ENCODE results near the gene ZNF586.
A peak's percentile ranks its signal among the peaks of the same experiment; 100 is the strongest.

The ZNF586 gene

DNA sequence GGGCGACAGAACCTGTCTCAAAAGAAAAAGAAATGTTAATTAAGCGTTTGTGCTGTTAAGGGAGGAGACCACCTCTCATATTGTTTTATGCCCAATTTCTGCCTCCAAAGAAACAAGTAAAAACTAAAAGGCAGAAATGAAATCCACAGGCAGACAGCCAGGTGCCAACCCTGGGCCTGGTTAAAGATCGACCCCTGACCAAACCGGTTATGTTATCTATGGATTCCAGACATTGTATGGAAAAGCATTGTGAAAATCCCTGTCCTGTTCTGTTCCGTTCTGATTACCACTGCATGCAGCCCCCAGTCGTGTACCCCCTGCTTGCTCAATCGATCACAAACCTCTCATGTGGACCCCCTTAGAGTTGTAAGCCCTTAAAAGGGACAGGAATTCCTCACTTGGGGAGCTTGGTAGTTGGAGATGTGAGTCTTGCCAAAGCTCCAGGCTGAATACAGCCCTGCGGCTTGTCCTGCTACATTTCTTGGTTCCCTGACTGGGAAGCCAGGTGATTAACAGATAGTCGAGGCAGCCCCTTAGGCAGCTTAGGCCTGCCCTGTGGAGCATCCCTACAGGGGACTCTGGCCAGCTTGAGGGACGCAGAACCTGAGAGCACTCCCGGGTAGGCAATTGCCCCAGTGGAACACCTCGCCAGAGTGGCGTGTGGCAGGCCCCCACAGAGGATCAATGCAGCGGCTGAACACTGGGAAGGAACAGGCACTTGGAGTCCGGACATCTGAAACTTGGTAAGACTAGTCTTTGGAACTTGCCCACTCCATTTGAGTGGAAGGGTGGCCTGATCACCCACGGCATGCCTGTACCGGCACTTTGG lies 46.0 kb downstream of the ZNF586 start:
- no peaks in the 10 kb centered on the region for H3K4me1 ChIP-seq (ENCODE audit: control insufficient read depth, insufficient read depth, low read length)
- H3K9me3 ChIP-seq (ENCODE audit: control insufficient read depth, insufficient read depth, low read depth, low read length) = no peaks in the 10 kb centered on the region
- CTCF ChIA-PET = interaction anchor here (0.7 kb wide), 1 partner anchor 13 kb away, joined by 3 read pairs; no protein-coding TSS in a partner anchor
- TF ChIP-seq ZNF473 (tag by site-specific recombination; IDR thresholded peaks at IDR 0.05) (no peak), YY1 (tag by site-specific recombination; IDR thresholded peaks at IDR 0.05) (no peak), HOXC10 (CRISPR knock-in tag; IDR thresholded peaks at IDR 0.05) (no peak)
- TF ChIP-seq, protein P1, sequence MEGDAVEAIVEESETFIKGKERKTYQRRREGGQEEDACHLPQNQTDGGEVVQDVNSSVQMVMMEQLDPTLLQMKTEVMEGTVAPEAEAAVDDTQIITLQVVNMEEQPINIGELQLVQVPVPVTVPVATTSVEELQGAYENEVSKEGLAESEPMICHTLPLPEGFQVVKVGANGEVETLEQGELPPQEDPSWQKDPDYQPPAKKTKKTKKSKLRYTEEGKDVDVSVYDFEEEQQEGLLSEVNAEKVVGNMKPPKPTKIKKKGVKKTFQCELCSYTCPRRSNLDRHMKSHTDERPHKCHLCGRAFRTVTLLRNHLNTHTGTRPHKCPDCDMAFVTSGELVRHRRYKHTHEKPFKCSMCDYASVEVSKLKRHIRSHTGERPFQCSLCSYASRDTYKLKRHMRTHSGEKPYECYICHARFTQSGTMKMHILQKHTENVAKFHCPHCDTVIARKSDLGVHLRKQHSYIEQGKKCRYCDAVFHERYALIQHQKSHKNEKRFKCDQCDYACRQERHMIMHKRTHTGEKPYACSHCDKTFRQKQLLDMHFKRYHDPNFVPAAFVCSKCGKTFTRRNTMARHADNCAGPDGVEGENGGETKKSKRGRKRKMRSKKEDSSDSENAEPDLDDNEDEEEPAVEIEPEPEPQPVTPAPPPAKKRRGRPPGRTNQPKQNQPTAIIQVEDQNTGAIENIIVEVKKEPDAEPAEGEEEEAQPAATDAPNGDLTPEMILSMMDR (tag by site-specific recombination; IDR thresholded peaks at IDR 0.05) = 0 out of 2 replicates have a peak, but pooled peaks have one; percentile 0
- TF ChIP-seq, protein P2, sequence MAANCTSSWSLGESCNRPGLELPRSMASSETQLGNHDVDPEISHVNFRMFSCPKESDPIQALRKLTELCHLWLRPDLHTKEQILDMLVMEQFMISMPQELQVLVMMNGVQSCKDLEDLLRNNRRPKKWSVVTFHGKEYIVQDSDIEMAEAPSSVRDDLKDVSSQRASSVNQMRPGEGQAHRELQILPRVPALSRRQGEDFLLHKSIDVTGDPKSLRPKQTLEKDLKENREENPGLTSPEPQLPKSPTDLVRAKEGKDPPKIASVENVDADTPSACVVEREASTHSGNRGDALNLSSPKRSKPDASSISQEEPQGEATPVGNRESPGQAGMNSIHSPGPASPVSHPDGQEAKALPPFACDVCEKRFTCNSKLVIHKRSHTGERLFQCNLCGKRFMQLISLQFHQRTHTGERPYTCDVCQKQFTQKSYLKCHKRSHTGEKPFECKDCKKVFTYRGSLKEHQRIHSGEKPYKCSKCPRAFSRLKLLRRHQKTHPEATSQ (tag by site-specific recombination; IDR thresholded peaks at IDR 0.05) = no peak
- H3K4me3 ChIP-seq (ENCODE audit: low read depth, low read length) = no peak overlapping the region
- peaks cover 13 to 14% of the 10 kb centered on the region in 2 experiments for H3K36me3 ChIP-seq (ENCODE audit: control insufficient read depth in 2 of 2, insufficient read depth in 1 of 2, low read length in 2 of 2)
- no peak overlapping the region; the same call in 1 of the 2 replicates for H3K27ac ChIP-seq (ENCODE audit: extremely low read depth, low read depth, low read length)
- POLR2A ChIA-PET = interaction anchor here (0.6 to 2.0 kb wide), 18 partner anchors 11 to 452 kb away, joined by 3 to 11 read pairs (median 4); partner anchors contain the start of genes TRAPPC2B, ZNF274, ZNF417 and ZNF547

DNA sequence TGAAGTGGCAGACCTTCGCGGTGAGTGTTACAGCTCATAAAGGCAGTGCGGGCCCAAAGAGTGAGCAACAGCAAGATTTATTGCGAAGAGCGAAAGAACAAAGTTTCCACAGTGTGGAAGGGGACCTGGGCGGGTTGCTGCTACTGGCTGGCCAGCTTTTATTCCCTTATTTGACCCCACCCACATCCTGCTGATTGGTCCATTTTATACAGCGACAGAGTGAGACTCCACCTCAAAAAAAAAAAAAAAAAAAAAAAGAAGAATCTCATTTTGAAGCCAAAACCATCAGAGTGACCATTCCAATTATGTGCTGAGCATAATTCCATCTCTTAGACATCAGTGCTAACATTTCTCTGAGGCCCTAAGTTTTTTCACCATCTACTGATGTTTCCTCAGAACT lies 47.2 kb downstream of the ZNF586 start:
- no peak overlapping the region for H3K27ac ChIP-seq (ENCODE audit: extremely low read depth, low read depth, low read length)
- peaks cover 2% of the 10 kb centered on the region; the same call in 1 of the 2 replicates for H3K4me1 ChIP-seq (ENCODE audit: control insufficient read depth, insufficient read depth, low read length)
- CTCF ChIA-PET = no interaction called here
- POLR2A ChIA-PET = no interaction called here
- TF ChIP-seq, protein P2 (tag by site-specific recombination; IDR thresholded peaks at IDR 0.05) = no peak
- TF ChIP-seq ZIC2 (tag by site-specific recombination; IDR thresholded peaks at IDR 0.05) = no peak
- TF ChIP-seq, protein P3, sequence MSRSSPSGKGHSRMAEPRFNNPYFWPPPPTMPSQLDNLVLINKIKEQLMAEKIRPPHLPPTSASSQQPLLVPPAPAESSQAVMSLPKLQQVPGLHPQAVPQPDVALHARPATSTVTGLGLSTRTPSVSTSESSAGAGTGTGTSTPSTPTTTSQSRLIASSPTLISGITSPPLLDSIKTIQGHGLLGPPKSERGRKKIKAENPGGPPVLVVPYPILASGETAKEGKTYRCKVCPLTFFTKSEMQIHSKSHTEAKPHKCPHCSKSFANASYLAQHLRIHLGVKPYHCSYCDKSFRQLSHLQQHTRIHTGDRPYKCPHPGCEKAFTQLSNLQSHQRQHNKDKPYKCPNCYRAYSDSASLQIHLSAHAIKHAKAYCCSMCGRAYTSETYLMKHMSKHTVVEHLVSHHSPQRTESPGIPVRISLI (tag by site-specific recombination; IDR thresholded peaks at IDR 0.05) = 0 out of 2 replicates have a peak, but pooled peaks have one; percentile 18
- no peak overlapping the region for H3K4me3 ChIP-seq (ENCODE audit: low read depth, low read length)
- H3K9me3 ChIP-seq (ENCODE audit: control insufficient read depth, insufficient read depth, low read depth, low read length) = no peaks in the 10 kb centered on the region
- peaks cover 11 to 21% of the 10 kb centered on the region in 2 experiments for H3K36me3 ChIP-seq (ENCODE audit: control insufficient read depth in 2 of 2, insufficient read depth in 1 of 2, low read length in 2 of 2)

DNA sequence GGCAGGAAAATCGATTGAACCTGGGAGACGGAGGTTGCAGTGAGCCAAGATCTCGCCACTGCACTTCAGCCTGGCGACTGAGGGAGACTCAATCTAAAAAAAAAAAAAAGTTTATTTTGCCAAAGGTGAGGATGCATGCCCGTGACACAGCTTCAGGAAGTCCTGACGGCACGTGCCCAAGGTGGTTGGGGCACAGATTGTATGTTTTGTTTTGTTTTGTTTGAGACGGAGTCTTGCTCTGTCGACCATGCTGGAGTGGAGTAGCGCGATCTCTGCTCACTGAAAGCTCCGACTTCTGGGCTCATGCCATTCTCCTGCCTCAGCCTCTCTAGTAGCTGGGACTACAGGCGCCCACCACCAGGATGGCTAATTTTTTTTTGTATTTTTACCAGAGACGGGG lies 48.5 kb downstream of the ZNF586 start:
- Histone ChIP-seq H3K4me3 (ENCODE audit: low read depth, low read length) (no peak overlapping the region), H3K36me3 (ENCODE audit: control insufficient read depth in 2 of 2, insufficient read depth in 1 of 2, low read length in 2 of 2) (peaks cover 7 to 20% of the 10 kb centered on the region in 2 experiments; a peak in 2 of 3 replicates), H3K27ac (ENCODE audit: extremely low read depth, low read depth, low read length) (no peak overlapping the region), H3K9me3 (ENCODE audit: control insufficient read depth, insufficient read depth, low read depth, low read length) (no peaks in the 10 kb centered on the region), H3K4me1 (ENCODE audit: control insufficient read depth, insufficient read depth, low read length) (peaks cover 2% of the 10 kb centered on the region; the same call in 1 of the 2 replicates)
- ChIA-PET CTCF (no interaction called here), POLR2A (no interaction called here)
- TF ChIP-seq SCRT2 (tag by site-specific recombination; IDR thresholded peaks at IDR 0.05) = no peak
- TF ChIP-seq, protein P4, sequence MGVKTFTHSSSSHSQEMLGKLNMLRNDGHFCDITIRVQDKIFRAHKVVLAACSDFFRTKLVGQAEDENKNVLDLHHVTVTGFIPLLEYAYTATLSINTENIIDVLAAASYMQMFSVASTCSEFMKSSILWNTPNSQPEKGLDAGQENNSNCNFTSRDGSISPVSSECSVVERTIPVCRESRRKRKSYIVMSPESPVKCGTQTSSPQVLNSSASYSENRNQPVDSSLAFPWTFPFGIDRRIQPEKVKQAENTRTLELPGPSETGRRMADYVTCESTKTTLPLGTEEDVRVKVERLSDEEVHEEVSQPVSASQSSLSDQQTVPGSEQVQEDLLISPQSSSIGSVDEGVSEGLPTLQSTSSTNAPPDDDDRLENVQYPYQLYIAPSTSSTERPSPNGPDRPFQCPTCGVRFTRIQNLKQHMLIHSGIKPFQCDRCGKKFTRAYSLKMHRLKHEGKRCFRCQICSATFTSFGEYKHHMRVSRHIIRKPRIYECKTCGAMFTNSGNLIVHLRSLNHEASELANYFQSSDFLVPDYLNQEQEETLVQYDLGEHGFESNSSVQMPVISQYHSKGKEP (tag by site-specific recombination; IDR thresholded peaks at IDR 0.05) = no peak
- no peak for TF ChIP-seq ZNF747 (tag by site-specific recombination; IDR thresholded peaks at IDR 0.05)
- no peak for TF ChIP-seq SP3 (tag by site-specific recombination; IDR thresholded peaks at IDR 0.05)
- no peak for TF ChIP-seq ZNF214 (tag by site-specific recombination; IDR thresholded peaks at IDR 0.05; ENCODE audit: borderline replicate concordance)
- TF ChIP-seq ZNF76 (tag by site-specific recombination; IDR thresholded peaks at IDR 0.05; ENCODE audit: borderline replicate concordance, low read depth) = no peak
- TF ChIP-seq ZNF48 (tag by site-specific recombination; IDR thresholded peaks at IDR 0.05) = no peak

Data from HEK293 (cell line).